LoVo (cell line): Measurements from ENCODE around the gene HOXC13.
A peak's percentile ranks its signal among the peaks of the same experiment; 100 is the strongest.

Experiments
- DNase-seq: peaks from one replicate; pipeline ENCODE4 v3.0.0-alpha.2; 2016; ENCODE audit warnings: low spot score

HOXC13 gene

DNA sequence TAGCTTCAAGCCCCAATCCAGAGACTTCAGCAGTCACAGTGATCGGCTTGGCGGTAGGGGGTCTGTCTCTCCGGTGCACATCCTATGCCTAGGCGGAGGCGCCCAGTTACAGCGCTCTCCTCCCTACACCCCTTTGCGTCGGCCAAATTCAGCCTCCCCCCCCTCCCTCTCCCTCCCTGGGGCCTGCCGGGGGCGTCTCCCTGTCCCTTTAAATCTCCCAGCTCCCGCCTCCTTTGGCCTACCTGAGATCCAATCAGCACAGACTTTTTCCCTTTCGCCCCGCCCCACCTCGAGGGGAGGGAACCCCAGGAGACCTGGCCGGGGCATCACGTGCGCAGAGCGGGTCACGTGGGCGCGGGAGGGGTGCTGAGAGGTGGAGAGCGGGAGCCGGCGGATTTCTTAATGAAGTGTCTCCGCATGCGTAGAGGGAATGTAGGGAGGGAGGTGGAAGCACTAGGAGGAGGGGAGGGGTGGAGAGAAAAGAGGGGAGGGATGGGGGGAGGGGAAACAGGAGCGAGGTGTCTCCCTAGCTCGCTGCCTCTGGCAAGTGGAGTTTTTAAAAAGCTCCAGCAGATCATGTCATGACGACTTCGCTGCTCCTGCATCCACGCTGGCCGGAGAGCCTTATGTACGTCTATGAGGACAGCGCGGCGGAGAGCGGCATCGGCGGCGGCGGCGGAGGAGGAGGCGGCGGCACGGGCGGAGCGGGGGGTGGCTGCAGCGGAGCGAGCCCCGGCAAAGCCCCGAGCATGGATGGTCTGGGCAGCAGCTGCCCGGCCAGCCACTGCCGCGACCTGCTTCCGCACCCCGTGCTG, at the start of gene HOXC13:
HOXC13 (plus strand) TSS at position 506 of the 815 bp plus-strand sequence; CDS start at position 582, 76 bp downstream.
- peak; percentile 32 for DNase-seq

GRCh38 chr12:53890081-53890480, 48.5 kb upstream of the HOXC13 start:
- DNase-seq = no peak

DNA sequence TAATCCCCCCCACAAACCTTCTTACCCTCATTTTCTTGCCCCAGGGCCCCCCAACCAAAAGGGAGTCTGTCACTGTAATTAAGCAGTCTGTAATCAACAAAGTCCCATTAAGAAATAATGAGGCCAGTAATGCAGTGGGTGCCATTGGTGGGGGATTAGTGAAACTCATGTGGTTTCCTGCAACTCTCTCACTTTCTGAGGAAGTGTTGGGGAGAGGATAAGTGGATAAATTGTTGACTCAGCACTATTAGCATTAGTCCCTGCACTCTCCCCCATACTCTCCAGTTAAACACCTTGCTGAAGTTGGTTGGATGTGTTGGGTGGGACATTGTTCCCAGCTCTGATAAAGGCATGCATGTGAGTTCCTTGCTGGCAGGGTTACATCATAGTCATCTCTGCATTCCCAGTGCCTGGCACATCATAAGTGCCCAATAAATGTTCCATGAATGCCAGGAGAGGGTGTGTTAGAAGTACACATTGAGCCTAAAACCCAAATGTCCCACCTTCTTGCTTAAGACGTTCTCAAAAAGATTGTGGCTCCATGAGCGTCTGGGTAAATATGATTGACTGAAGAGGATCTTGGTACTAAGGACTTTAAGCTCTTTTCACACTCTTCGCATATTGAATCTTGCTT, 45.8 kb upstream of the HOXC13 start:
- DNase-seq = no peak

DNA sequence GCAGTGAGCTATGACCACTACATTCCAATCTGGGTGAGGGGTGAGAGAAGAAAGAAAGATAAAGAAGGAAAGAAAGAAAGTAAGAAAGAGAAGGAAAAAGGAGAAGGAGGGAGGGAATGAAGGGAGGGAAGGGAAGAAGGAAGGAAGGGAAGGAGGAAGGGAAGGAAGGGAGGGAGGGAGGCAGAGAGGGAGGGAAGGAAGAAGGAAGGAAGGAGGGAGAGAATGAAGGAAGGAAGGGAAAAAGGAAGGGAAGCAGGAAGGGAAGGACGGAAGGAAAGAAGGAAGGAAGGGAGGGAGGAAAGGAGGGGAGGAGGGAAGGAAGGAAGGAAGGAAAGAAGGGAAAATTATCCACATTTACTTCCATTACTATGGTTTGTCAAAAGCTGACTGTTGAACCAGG, 39.4 kb upstream of the HOXC13 start:
- DNase-seq = no peak

DNA sequence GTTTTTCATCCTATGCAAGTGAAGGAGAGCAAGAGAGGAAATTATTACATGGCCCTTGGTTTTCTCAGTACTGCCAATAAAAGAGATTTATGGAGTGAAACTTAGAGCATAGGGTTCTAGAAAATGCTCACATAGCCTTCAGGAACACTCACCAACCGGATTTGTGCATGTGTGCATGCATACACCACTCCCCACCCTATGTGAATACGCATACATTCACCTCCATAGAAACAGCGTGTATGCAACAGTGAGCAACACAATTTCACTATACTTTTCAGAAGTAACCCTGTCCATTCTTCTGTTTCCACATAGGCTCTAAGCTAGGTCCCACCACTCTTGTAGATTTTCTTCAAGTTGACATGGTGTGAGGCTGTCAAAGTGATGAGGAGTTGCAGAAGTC, 31.5 kb upstream of the HOXC13 start:
- DNase-seq = no peak

DNA sequence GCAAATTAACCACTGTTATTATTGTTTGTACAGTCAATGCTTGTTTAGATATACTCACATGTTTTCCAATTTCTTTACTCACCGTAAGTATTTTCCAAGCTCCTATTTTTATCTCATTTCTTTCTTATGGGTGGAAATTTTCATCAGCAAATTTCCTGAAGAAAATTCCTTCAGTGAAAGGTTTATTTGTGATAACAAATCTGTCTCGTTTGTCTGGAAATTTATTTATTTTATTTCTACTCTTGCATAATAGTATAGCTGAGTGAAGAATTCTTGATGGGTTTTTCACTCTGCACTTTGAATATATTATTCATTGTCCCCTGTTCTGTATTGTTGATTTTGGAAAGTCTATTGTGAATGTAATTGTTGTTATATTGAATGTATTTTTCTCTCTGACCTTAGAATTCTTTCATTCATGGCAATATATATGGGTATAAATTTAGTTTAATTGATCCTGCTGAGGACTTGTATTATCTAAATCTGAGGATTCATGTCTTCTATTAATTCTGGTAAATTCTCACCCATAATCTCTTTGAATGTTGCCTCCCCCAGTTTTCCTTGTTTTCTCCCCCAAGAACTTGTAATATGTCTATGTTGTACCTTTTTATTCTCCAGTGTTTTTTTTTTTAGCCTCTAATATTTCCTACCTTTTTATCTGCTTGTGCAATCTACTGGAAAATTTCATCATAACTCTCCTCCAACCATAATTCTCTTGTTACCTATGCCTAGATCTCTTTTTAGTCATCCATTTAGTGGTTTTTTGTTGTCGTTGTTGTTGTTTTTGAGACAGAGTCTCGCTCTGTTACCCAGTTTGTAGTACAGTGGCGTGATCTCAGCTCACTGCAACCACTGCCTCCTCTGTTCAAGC, 21.6 kb upstream of the HOXC13 start:
- DNase-seq = no peak

DNA sequence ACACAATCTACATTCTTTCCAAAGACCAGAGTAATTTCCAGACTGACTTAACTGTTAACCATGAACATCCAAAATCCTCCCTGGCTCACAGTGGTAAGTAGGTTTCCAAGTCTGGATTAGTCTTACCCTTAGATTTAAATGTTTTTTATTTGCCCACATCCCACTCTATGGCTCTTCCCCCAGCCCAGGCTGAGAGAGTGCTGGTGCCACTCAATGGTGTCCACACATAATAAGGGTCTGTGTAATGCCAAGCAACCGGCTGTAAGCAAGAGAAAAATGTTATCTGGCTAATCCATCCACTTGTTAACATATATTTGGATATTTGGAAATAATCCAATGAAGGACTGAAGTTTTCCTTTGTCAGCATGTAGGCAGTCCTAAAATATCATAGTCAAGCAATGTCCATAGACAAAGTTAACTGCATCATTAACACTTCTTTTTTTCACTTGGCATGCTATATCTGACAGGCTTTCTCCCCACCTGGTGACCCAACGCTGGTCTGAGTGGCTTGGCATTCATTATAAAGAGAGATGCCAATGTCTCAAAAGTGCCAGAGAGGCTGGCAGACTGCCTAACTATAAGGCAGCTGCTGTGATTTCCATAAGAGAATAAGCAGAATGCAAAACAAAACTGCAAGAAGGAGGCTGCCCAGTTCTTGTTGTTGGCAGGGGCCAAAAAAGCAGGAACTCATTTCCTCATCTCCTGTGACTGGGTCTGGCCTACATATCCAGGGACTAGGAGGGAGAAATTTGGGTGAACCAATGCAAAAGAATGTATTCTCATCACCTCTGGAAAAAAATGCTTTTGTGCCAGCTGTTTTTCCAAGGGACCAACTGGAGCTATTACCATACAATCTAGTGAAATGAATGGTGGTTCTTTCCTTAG, 13.9 kb upstream of the HOXC13 start:
- DNase-seq = no peak

DNA sequence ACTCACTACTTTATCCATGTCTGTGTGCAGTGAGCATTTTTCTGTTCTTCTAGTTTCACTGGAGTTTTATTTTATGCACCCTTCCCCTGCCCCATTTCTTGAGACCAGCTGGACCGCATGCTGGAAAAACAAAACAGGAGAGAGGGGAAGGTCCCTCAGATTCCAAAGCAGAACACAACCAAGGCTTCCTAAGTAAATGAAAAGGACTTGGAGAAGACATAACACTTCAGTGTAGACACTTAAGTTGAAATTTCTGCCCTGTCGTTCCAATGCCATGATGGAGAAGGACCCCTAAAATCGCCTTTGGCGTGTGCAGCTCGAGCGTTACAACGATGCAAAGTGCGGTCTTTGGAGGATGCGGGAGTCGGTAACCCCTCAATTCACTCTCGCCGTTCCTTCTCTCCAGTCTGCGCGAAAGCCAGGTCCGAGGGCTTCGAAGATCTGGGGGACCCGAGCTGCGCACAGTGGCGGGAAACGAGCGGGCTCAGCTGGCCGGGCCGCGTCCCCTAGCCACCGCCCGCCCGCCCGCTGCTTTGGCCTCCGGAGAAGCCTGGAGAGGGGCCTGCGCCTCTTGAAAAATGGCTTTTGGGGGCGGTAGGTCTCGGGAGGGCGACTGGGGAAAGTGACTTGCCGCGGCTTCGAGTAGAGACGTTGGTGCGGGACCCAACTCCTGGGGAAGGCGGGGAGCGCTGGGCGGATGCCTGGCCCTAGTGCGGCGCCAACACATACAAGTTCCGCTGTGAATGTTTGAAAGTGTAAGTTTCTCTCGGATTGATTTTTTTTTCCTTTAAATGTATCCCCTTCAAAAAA, 11.2 kb upstream of the HOXC13 start:
- DNase-seq = no peak

DNA sequence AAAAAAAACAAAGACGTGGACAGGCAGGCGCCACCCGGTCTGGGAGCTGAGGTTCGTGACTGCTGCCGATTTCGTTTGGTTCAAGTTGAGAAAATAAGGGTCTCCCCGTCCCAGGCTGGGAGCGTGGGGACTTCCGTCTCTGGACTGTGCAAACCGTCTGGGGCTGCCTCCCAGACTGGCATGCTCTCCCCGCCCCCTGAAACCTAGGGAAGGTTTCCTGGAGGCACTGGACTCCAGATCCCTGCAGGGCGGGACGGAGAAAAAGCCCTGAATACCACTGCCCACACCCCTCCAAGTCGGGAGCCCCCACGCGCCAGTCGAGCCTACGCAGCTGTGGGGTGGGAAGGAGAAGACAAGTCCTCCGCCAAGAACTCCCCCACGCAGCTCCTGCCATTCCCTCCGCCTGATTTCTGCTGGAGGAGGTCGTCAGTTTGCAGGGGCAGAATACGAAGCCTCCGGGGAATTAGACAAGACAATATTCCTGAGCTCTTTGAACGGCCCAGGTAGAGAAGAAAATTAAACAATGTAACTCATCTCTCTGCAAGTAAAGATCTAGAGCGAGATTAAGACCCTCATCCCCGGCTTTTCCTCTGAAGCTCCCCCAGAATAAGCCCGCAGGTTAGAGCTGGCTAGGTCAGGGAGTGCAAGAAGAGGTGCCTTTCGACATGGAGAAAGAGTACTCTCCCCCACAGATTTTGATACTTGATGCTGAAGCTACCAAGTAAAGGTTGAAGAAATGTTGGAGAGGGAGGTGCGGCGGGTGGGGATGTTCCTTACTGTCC, 10.4 kb upstream of the HOXC13 start:
- DNase-seq = no peak

GRCh38 chr12:53929527-53929926, 9.1 kb upstream of the HOXC13 start:
- no peak for DNase-seq

DNA sequence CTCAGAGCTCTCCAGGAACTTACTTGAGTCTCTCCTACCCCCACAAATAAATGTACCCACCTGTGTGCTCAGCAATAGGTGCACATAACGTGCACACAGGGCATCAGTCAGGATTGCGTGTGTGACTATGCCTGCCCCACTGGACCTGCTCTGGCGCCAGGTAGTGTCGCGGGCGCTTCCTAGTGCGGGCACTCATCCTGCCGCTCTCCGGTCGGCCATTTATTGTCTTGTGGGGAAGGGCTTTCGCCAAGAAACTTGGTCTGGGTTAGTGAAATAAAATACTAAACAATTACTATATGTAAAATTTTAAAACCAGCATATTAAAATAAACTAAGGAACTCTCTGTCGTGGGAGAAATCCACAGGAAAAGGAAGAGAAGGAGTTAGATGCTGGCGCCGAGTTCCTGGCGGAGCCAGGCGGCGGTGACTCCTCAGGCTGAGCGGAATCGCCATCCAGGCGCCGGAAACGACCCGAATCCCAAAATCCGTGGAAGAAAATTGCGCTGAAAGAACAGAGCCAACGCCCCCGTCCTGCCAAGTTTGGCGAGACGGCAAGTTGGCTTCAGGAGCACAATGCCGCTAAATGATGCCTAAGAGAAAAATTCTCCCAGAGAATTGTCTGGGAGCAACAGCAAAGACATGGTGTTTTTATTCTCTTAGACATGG, 7.9 kb upstream of the HOXC13 start:
- no peak for DNase-seq

GRCh38 chr12:53931844-53932581, 6.6 kb upstream of the HOXC13 start:
- no peak for DNase-seq

DNA sequence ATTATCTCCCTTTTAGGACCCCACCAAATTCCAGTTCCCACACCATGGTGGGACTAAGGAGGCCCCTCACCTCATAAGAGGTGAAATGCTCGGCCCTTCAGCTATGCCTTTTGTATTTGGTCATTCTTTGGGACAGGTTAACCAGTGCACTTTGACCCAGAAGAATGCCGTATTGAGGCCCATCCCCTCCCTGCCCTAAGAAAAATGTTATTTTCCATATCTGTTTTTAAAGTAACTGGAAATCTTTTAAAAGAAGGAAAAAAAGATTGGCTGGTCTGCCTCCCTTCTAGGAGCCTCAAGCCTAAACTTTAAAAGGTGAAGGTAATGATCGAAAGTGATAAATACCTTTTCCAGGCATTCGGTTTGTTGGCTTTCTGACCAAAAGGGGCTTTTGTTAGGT, 5.7 kb upstream of the HOXC13 start:
- no peak for DNase-seq

DNA sequence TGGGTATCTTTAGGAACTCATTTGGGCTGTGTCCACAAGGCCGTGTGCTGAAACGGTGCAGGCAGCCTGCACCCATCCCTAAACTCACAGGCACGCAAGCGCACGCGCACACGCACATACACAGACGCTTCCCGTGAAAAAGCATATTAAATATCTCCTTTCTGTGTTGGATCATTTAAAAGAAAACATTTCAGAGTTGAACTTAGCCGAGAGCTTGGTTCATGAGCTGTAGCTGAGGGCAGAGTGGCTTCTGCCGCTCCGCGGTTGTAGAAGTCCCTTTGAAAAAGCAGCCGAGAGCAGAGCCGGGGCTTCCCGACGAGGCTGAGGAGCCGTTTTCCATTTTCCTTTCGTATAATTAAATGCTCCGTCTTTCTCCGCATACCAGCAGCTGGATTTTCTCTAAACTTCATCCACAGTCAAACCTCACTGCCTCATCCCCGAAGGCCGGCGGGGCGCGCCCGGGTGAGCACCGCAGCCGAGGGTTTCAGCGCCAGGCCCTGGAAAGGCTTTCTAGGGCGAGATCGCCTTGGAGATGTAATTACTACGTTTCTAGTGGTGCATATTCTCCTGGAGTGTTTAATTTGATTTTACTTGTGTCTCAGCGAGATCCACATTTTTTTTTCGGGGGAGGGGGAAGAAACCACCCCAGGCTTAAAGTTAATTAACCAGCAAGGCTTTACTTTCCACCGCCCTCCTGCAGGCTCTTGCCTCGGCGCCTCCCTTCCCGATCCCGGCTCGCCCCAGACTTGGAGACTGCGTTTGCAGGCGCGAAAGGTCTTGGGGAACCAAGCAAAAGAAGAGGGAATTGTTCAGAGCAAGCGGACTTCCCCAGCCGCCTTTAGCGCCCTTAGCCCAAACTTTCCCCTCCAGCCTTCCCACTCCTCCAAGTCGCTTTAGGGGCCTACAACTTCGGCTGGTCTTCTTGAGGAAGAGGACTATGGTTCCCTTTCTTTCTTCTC, 3.0 kb upstream of the HOXC13 start:
- DNase-seq = no peak

DNA sequence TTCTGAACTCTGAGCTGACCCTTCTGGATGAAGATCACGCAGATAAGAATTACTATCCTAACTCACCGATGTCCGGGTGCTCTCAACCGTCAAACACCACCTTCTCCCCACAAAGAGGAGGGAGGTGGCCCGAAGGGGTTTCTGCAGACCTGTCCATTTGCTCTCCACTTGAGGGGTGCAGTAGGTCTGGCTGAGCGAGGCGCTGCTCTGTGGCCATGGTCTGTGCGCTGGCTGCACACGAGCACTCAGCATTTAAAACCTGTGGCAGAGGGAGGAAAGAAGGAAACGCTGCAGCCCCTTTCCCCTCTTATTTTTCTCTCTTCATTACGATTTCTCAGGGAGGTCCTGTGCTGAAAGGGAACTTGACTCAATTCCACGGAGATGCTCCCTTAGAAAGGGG, 1.5 kb upstream of the HOXC13 start:
- DNase-seq = no peak

- DNase-seq = no peak
Observed at GRCh38 chr12:53937596-53938325, 870 bp upstream of the HOXC13 start.
